Measurements from ENCODE around the gene AWAT1. TPM values are rescaled to one million over a fixed set of nuclear protein-coding genes. Genes with fewer than 3 reads are reported as not detected.
"Not testable (repeated sequence)": the region's sequence is repeated elsewhere in the genome, so short reads cannot be mapped to it uniquely, and the experiment has no call there.

The AWAT1 gene
- total and polyA plus RNA-seq, 2 experiments from 2014 or later, result not detected

GRCh38 chrX:70268034-70268433, 33.6 kb downstream of the AWAT1 start, which contains the start of gene ARR3:
TSS of gene ARR3 (plus strand) at chrX:70268334. CDS start at chrX:70269386, 1,052 bp downstream.
- H3K9me3 ChIP-seq (ENCODE audit: low read depth), result no peaks in the 10 kb centered on the region
- no peaks in the 10 kb centered on the region for H3K4me1 ChIP-seq (ENCODE audit: insufficient read depth)
- TF ChIP-seq, protein P1, sequence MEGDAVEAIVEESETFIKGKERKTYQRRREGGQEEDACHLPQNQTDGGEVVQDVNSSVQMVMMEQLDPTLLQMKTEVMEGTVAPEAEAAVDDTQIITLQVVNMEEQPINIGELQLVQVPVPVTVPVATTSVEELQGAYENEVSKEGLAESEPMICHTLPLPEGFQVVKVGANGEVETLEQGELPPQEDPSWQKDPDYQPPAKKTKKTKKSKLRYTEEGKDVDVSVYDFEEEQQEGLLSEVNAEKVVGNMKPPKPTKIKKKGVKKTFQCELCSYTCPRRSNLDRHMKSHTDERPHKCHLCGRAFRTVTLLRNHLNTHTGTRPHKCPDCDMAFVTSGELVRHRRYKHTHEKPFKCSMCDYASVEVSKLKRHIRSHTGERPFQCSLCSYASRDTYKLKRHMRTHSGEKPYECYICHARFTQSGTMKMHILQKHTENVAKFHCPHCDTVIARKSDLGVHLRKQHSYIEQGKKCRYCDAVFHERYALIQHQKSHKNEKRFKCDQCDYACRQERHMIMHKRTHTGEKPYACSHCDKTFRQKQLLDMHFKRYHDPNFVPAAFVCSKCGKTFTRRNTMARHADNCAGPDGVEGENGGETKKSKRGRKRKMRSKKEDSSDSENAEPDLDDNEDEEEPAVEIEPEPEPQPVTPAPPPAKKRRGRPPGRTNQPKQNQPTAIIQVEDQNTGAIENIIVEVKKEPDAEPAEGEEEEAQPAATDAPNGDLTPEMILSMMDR (IDR thresholded peaks at IDR 0.05; ENCODE audit: poor library complexity), result no peak
- TF ChIP-seq EZH2 (IDR thresholded peaks at IDR 0.05; ENCODE audit: borderline replicate concordance) (no peak), EZH2phosphoT487 (IDR thresholded peaks at IDR 0.05; ENCODE audit: low read depth, severe bottlenecking, unreplicated experiment) (no peak)
- no peak within 1 kb of the TSS for H2AFZ ChIP-seq
- H3K27me3 ChIP-seq, result no peaks in the 10 kb centered on the region
- no peaks in the 10 kb centered on the region for H3K79me2 ChIP-seq
- DNase-seq (ENCODE audit: low spot score), result no peak
- no peak within 1 kb of the TSS for H3K4me3 ChIP-seq
- no peaks in the 10 kb centered on the region for H3K36me3 ChIP-seq (replicated peaks; ENCODE audit: insufficient read depth, low read depth)
- H4K20me1 ChIP-seq (ENCODE audit: insufficient read depth, poor library complexity, severe bottlenecking), result no peaks in the 10 kb centered on the region
- H3K4me2 ChIP-seq, result no peak within 1 kb of the TSS
- H3K9me2 ChIP-seq (replicated peaks; ENCODE audit: insufficient read depth), result no peaks in the 10 kb centered on the region
- H3K27ac ChIP-seq, result no peak within 1 kb of the TSS

- 84% methylated on average over 7 of the region's 7 CpGs for WGBS (ENCODE audit: low lambda C conversion rate, missing lambda C conversion rate)
- H3K27ac ChIP-seq; H2AFZ ChIP-seq; H3K4me1 ChIP-seq (ENCODE audit: insufficient read depth); H3K36me3 ChIP-seq (replicated peaks; ENCODE audit: insufficient read depth, low read depth); H3K9me3 ChIP-seq (ENCODE audit: low read depth); H3K27me3 ChIP-seq; H4K20me1 ChIP-seq (ENCODE audit: insufficient read depth, poor library complexity, severe bottlenecking); H3K79me2 ChIP-seq; H3K4me2 ChIP-seq; H3K9me2 ChIP-seq (replicated peaks; ENCODE audit: insufficient read depth); DNase-seq (ENCODE audit: low spot score); H3K4me3 ChIP-seq: not testable (repeated sequence)
These were observed 39.6 kb downstream of the AWAT1 start for GRCh38 chrX:70274029-70274428.

GRCh38 chrX:70279081-70279480, 44.6 kb downstream of the AWAT1 start:
- no peaks in the 10 kb centered on the region for H3K36me3 ChIP-seq (replicated peaks; ENCODE audit: insufficient read depth, low read depth)
- no peak overlapping the region for H3K27ac ChIP-seq
- H3K4me2 ChIP-seq, result no peak overlapping the region
- H3K9me2 ChIP-seq (replicated peaks; ENCODE audit: insufficient read depth), result no peaks in the 10 kb centered on the region
- no peaks in the 10 kb centered on the region for H3K79me2 ChIP-seq
- H3K4me1 ChIP-seq (ENCODE audit: insufficient read depth), result no peaks in the 10 kb centered on the region
- H3K9me3 ChIP-seq (ENCODE audit: low read depth), result no peaks in the 10 kb centered on the region
- TF ChIP-seq EZH2phosphoT487 (IDR thresholded peaks at IDR 0.05; ENCODE audit: low read depth, severe bottlenecking, unreplicated experiment) (no peak), EZH2 (IDR thresholded peaks at IDR 0.05; ENCODE audit: borderline replicate concordance) (no peak)
- TF ChIP-seq, protein P1 (IDR thresholded peaks at IDR 0.05; ENCODE audit: poor library complexity), result no peak
- 76% methylated on average over 3 of the region's 3 CpGs for WGBS (ENCODE audit: low lambda C conversion rate, missing lambda C conversion rate)
- DNase-seq (ENCODE audit: low spot score), result no peak
- H4K20me1 ChIP-seq (ENCODE audit: insufficient read depth, poor library complexity, severe bottlenecking), result no peaks in the 10 kb centered on the region
- H3K4me3 ChIP-seq, result no peak overlapping the region
- H2AFZ ChIP-seq, result no peak overlapping the region
- no peaks in the 10 kb centered on the region for H3K27me3 ChIP-seq

GRCh38 chrX:70280573-70280972, 46.1 kb downstream of the AWAT1 start:
- Histone ChIP-seq H3K79me2 (no peaks in the 10 kb centered on the region), H3K27me3 (no peaks in the 10 kb centered on the region), H3K27ac (no peak overlapping the region), H3K4me2 (no peak overlapping the region), H3K9me3 (ENCODE audit: low read depth) (no peaks in the 10 kb centered on the region), H3K4me3 (no peak overlapping the region), H2AFZ (no peak overlapping the region), H3K9me2 (replicated peaks; ENCODE audit: insufficient read depth) (no peaks in the 10 kb centered on the region), H3K4me1 (ENCODE audit: insufficient read depth) (no peaks in the 10 kb centered on the region), H4K20me1 (ENCODE audit: insufficient read depth, poor library complexity, severe bottlenecking) (no peaks in the 10 kb centered on the region), H3K36me3 (replicated peaks; ENCODE audit: insufficient read depth, low read depth) (no peaks in the 10 kb centered on the region)
- TF ChIP-seq EZH2 (IDR thresholded peaks at IDR 0.05; ENCODE audit: borderline replicate concordance) (no peak), EZH2phosphoT487 (IDR thresholded peaks at IDR 0.05; ENCODE audit: low read depth, severe bottlenecking, unreplicated experiment) (no peak)
- TF ChIP-seq, protein P1 (IDR thresholded peaks at IDR 0.05; ENCODE audit: poor library complexity), result no peak
- no peak for DNase-seq (ENCODE audit: low spot score)
- WGBS (ENCODE audit: low lambda C conversion rate, missing lambda C conversion rate), result 79% methylated on average over 3 of the region's 3 CpGs
